Measurements from ENCODE around the gene NCOA7.

GRCh38 chr6:125836466-125836865 lies 45.7 kb downstream of the NCOA7 start:
- TF ChIP-seq POLR2AphosphoS5 (IDR thresholded peaks at IDR 0.05; ENCODE audit: low read depth, low read length) (no peak), POLR2A (IDR thresholded peaks at IDR 0.05; ENCODE audit: low read depth, low read length) (no peak), POU2F2 (IDR thresholded peaks at IDR 0.05; ENCODE audit: low read depth, low read length) (no peak), PAX5 (IDR thresholded peaks at IDR 0.05; ENCODE audit: insufficient read depth, low read length, severe bottlenecking) (no peak), TAF1 (IDR thresholded peaks at IDR 0.05; ENCODE audit: low read depth, low read length) (no peak), SPI1 (IDR thresholded peaks at IDR 0.05; ENCODE audit: low read depth, low read length) (no peak)

Data from GM12891 (cell line).